Erythroblast (primary cell): ENCODE data around the gene AMBRA1.

Source experiments
- GATA1 ChIP-seq: IDR thresholded peaks from 2 replicates; pipeline ENCODE4 v1.6.1; 2011; ENCODE audit warnings: low read depth, mild to moderate bottlenecking, control low read depth, low read length, moderate library complexity
- POLR2A ChIP-seq: IDR thresholded peaks from 2 replicates; pipeline ENCODE4 v1.6.1; 2011; ENCODE audit warnings: mild to moderate bottlenecking, low read length

DNA sequence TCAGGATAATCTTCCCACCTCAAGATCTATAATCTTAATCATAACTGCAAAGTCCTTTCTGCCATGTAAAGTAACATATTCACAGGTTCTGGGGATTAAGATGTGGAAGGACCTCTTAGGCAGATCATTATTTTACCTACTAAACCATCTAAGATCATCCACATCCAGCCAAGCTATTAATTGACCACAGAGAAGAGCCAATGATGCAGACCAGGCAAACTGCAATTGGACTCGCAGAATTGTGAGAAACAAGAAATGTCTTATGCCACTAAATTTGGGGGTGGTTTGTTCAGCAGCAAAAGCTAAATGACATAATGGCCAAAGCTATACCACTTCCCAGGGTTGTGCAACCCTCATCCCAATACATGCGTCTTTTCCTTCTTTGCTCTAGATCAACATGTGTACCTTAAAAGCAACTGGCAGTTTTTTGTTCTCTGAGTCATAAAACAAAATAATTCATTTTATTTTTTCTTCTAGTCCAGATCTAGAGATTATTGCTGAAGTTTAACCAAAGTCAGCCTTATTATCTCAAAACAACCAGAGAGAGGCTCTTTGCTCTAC, 113.6 kb downstream of the AMBRA1 start:
- TF ChIP-seq POLR2A (no peak), GATA1 (no peak)
